ENCODE data around the gene ZNF746.
"Not testable (repeated sequence)": the region's sequence is repeated elsewhere in the genome, so short reads cannot be mapped to it uniquely, and the experiment has no call there.

Gene ZNF746

DNA sequence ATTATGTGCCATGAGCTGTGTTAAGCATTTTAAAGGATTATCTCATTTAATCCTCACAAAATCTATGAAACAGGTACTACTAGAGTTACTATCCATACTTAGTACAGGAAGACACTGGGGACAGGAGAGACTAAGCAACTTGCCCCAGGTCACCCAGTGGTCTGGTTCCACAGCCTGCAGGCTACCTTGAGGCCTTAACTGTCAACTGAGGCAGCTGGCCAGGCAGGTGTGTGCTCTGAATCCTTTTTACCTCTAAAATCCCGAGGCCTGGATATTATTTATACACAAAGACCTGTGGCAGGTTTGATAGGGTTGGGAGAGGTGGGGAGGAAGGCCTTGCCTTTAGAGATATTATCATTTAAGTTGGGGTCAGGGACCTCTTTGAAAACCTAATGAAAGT is 39.8 kb downstream of the ZNF746 start:
- DNase-seq: no peak

DNA sequence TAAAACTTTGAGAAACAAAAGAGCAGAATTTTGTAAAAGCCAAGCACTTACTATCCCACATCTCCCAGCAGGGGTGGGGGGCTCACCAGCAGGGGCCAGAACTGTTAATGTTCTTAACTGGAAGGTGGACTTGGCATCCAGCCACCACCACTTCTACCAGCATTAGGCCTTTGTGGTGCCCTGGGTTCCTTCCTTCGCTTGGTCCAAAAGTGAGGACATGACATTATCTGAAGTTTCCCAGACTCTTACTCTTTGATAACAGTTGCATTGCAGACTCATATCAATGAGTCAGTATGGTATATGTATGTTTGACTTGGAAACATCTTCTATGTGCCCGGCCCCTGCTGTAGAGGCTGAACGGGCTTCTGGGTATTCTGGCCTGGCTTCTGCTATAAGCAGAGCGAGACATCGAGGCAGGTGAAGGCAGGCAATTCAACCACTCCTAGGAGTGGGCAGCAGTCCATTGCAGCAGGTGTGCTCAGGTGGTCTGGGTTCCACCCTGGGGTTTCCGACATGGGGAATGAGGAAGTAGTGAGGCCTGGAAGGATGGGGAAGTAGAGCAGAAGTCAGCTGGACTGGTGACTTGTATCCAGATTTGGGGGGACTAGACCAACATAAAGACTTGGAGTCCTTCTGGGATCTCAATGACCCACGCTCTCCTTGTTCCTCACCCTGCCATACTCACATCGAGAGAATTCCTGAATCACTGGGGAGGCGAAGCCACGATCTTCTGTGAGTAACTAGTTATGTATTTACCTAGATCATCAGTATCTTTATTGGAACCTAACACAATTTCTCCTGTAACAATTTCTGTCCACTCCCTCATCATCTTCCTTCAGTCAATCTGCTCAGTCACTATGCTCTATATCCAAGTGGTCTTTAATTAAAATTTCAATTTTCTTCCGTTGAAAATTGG is 40.8 kb downstream of the ZNF746 start:
- DNase-seq: no peak

DNA sequence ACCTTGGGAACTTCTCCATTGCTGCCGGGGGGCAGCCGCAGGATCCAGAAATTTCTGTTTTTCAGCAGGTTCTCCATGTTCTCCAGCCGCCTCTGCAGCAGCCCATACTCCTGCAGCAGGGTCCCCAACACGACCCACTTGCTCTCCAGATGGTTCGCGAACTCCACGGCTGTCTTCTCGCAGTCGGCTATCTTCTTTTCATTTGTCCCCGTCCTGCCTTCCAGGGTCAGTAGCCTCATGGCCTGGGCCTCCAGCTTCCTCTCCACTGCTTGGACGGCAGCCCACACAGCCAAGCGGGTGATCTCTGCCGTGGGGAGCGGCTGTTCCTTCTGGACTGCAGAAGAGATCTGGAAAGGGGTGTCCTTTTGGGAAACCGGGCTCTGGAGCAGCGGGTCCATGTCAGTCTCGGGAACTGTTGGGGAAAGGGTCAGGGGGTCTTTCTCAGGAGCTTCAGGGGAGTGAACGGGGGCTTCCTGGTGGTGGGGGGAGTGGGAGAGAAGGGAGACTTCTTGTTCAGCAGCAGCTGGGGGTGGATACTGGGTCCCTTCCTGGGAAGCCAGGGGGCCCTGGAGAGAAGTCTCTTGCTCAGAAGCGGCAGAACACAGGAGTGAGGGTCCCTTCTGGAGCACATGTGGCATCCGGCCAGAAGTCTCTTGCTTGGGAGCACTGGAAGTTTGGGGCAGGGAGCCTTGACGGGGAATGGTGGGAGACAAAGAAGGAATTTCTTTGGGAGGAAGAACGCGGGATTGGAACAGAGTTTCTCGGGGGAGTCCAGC is 42.2 kb downstream of the ZNF746 start:
- DNase-seq: no peak

DNA sequence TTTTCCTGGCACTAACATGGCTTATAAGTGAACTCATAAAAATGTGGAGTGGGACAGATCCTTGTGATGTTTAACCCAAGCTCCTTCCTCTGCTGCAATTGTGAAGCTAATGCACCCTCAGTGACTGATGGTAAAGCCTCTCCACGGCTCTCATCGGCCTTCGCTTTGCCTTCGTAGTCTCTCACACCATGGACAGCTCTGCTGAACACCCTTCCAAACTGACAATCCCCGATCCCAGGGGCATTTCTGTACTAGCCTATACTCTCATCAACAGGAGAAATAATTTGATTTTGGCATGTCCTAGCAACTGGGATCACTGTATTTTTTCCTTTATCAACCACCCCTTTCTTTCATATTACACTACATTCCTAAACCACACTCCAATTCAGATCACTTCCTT is 42.9 kb downstream of the ZNF746 start:
- no peak for DNase-seq

DNA sequence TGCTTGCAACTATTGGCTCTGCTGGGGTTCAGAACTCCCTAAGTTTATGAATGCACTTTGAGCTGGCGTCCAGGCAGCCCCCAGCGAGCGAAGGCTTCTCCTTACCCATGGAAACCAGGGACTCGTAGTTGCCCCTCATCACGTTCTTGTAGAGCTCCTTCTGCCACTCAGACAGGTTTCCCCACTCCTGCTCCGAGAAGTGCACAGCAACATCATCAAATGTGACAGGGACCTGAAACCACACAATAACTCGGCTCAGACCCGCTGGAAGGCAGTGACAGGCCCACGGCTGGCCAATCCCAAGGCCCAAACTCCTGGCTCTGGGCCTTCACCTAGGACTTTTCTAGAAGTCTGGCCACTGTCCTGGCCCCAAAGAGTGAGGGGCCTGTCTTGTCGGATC is 43.6 kb downstream of the ZNF746 start:
- no peak for DNase-seq

DNA sequence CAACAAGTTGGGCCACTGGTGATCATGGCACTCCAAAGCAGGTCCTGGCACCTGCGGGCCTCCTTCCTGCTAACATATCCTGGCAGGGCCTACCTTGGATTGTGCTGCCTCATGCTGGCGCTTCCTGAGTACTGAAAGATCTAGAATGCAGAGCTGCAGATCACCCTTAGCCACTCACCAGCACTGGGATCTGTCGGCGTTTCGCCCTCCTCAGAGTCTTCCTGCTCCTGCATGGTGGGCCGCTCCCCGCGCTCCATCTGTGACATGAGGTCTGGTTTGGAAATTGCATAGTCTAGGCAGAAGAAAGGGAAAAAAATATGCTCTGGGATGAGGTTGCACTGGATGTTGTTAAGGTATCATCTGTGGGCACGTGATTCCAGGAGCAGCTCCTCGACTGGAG is 46.8 kb downstream of the ZNF746 start:
- DNase-seq: no peak

DNA sequence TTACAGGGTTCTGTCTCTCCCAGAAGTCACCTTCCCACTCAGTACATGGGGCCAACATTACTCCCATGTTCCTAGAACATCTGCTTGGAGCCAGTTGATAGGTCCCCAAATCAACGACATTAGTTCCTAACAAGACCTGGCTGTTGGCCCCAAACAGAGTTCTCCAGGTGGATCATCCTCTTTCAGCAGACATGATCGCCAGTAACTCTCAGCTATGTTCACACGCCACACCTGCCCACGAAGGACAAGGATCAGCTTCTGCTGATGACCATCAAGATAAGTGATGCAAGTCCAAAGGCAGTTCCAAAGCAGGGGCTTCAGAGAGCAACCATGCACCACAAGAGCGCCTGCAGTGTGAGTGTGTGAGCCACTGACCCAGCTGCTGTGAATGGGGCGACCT is 47.7 kb downstream of the ZNF746 start:
- DNase-seq: no peak

DNA sequence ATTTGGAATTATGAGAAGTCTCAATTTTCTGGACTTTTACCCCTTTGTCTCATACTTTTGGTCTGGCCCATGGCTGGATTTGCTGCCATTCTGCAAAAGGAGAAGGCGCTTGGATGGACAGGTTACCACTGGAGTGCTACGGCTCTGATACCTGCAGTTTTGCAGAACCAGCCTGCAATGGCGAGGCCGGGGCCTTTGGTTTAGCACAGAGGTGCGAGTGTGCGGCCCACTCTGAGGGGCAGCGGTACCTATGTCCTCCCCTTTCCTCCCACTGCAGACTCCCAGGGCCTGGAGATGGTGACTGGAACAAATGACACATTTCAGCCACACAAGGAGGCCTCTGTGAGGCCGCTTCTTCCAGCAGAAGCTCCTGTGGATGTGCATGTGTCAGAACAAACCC is 48.6 kb downstream of the ZNF746 start:
- DNase-seq: no peak

DNA sequence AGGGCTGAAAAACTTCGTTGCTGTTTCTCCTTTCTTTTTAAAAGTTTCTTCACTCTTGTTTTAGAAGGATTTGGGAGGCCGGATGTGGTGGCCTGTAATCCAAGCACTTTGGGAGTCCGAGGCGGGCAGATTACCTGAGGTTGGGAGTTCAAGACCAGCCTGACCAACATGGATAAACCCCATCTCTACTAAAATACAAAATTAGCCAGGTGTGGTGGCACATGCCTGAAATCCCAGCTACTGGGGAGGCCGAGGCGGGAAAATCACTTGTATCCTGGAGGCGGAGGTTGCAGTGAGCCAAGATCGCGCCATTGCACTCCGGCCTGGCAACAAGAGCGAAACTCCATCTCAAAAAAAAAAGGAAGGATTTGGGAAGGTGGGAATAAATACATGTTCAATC is 51.6 kb downstream of the ZNF746 start:
- DNase-seq: not testable (repeated sequence)

DNA sequence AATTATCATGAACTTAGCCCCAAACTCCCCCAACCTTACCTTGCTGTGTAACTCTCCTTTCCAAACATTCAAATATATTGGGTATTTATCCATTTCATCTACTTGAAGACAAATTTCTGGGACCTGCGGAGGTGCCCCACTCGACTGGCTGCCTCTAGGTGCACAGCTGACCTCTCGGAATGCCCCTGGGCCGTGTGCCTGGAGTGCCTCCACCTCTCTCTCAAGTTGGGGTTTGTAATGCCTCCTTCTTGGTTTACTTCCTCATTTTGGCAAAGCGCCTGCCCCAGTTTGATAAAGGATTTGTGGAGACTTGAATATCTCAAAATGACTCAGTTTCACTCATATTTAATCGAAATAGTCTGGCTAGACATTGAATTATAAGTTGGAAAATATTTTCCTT is 53.3 kb downstream of the ZNF746 start:
- DNase-seq: no peak

DNA sequence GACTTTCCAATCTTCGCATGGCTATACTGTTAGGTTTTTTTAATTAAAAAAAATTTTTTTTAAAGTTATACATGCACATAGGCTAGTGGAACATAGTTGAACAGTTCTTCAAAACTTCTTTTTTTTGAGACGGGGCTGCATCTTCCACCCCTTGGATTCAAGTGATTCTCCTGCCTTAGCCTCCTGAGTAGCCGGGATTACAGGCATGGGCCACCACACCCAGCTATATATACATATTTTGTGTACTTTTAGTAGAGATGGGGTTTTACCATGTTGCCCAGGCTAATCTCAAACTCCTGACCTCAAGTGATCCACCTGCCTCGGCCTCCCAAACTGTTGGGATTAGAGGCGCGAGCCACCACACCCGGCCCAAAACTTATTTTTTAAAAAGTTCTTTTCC is 54.1 kb downstream of the ZNF746 start:
- DNase-seq: no peak

DNA sequence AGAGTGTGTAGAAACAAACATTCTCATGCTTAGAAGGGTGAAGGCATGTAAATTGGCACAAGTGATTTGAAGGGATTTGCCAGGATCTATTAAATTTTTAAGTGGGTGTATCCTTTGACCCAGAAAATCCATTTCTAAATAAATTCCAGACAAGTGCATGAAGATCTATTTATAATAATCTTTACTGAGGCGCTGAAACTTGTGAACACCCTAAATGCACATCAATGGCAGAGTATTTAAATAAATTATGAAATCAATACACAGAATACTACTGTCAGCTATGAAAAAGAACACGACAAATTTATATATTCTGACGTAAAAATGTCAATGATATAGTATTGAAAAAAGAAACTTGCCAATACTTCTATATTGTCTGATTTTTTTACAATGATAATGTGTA is 54.7 kb downstream of the ZNF746 start:
- DNase-seq: no peak

DNA sequence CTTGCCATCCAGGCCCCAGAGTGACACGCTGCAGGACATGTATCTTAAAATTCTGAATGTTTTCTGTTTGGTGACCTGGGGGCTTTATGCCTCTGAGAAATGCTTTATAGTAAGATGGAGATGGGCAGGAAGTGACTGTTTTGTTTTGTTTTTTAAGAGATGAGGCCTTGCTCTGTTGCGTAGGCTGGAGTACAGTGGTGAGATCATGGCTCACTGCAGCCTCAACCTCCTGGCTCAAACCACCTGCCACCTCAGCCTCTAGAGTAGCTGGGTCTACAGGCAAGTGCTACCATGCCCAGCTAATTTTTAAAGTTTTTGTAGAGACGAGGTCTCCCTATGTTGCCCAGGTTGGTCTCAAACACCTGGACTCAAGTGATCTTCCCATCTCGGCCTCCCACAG is 57.4 kb downstream of the ZNF746 start:
- no peak for DNase-seq

DNA sequence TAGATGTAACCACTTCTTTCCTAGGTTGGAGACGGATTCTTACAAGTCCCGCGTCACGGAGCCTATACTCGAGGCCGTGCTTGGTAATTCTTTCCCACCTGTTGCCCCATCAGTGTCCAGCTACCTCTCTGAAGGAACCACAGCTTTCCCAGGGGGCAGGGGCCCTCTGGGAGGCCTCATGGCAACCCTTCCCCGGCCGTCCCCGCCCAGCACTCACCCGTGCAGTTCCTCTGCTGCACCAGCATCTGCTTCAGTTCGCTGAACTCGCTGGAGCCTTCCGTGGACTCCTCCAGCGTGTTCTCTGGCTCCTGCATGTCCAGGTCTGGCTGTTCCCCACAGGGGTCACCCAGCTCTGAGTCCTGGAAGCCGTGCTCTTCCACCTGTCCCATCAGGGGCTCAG is 61.3 kb downstream of the ZNF746 start:
- no peak for DNase-seq

DNA sequence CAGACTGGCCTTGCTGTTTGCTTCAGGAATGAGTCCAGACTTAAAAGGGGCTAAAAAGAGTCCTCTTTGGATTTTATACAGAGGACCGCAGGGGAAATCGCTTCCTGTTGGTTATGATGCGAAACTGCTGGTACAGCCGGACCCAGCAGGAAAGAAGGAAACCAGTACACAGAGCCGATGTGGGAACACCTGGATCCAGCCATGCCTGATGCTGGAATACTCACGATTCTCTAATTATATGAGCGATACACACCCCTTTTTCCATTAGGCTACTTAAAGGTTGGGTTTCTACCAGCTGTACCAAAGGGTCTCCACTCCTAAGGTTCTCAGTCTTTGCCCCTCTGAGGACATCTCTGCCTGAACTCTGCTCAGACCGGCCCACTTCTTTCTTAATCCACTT is 64.5 kb downstream of the ZNF746 start:
- no peak for DNase-seq

DNA sequence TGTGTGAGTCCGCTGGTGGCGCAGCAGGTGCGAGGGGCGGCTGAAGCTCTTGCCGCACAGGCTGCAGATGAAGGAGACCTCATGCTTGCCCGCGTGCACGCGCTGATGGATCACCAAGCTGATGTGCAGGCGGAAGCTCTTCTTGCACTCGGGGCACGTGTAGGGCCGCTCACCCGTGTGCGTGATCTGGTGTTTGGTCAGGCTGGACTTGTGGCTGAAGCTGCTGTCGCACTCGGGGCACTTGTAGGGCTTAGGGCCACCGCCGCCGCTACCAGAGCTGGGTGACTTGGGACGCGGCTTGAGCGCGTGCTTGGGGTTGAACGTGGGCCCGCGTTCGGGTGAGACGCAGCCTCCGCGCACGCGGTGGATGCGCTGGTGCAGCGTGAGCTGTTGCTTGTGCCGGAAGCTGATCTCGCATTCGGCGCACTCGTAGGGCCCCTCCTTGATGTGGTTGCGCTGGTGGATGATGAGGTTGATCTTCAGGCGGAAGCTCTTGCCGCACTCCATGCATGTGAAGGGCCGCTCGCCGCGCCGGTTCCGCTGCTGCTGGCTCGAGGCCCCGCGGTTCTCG is 65.4 kb downstream of the ZNF746 start:
- no peak for DNase-seq

DNA sequence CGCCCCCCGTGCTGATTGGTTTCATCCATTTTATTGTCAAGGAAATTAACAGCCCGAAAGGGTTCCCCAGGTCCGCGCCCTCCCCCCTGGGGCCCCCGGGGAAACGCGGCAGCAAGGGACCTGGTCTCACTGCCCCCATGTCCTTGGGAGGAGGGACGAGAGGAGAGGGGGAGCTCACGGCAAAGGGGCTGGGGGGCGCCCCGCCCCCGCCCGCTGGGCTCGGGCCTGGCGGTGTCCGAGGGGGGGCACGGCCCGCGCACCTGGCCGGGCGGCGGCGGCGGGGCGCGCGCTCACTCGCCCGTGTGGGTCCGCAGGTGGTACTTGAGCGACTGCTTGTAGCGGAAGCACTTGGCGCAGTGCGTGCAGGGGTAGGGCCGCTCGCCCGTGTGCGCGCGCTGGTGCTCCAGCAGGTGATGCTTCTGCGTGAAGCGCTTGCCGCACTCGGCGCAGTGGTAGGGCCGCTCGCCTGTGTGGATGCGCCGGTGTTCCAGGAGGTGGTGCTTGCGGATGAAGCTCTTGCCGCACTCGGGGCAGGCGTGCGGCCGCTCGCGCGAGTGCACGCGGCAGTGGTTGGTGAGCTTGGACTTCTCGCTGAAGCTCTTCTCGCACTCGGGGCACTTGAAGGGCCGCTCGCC is 66.0 kb downstream of the ZNF746 start:
- no peak for DNase-seq

DNA sequence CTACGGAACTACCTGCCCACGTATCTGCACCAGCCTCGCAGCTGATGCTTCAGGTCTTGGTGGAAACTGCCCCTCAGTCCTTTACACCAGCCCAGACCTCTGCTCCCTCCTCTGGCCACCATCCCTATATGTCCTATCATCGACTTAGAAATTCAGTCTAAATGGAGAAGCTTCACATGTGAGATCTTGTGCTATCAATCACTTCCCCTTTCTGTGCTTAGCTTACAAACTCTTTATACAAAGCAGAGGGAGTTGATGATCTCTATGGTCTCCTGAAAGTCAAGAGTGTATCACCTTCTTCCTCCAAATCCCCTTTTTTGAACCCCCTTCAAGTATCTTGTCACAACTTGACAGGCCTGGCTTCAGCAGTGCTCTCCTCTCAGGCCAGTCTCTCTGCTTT is 67.4 kb downstream of the ZNF746 start:
- DNase-seq: no peak

DNA sequence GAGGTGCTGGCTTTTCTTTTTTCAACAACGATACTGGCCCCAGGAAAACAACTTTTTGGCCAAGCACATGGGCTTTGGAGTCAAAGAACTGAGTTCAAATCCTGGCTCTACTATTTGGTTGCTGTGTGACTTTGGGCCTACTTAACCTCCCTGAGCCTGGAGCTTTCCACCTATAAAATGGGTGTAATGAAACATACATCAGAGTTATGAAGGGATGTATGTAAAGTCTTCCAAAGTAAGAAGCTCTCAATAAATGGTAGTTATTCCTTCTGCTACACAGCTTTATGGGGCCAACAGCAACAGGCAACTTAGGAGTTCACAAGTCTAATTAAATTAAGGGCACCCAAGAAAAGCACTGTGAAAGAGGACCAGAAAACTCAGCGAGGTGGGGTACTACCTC is 69.7 kb downstream of the ZNF746 start:
- no peak for DNase-seq

DNA sequence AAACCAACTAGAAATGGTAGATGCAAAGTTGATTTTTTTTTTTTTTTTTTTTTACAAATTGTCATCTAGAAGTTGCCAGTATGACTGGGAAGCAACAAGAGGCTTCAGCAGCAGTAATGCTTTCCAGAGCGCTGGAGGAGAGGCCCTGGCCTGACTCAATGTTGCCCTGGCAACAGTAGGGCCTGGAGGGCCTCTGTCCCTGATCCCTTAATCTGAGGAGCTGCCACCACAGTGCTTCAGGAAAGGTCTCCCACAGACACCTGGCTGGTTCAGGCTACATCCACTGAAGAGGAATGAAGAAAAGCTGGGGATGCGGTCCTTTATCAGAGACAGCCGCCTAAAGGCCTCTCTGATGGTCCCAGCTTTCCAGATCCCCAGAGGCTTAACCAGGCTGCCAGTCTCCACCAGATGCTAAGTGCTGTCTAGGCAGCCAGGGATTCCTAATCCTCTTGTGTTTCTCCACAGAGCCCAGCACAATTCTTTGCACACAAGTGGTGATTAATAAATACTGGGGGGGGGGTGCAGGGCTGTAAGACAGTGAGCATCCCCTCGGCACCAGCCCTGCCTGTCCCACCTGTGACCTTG is 70.4 kb downstream of the ZNF746 start:
- DNase-seq: no peak

DNA sequence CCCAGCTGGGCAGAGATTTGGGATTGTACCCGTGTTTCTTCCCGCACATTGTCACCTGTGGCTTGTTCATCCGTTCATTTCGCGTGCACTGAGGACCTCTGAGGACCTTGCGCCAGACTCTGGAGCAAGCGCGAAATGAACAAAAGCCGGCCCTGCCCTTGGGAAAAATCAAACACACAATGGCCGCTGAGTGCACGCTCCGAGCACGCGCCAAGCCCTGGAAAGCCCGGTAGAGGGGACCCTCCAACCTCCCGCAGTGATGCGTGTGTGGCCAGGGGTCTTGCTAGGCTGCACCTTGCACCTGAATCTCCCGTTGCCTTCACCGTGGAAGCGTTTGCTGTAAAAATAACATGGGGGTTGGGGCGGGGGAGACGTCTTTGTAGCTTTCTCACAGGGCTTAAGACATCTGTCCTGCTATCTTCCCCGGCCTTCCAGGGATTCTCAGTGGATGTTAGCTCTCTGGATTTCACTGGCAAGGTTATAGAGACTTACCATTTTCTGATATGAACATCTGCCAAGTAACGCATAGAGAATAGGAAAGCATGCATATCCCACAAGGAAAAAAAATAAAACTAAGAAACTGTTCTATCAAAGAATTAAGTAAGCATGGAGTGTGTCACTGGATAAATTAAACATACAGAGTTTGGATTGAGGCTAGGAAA is 74.0 kb downstream of the ZNF746 start:
- no peak for DNase-seq

DNA sequence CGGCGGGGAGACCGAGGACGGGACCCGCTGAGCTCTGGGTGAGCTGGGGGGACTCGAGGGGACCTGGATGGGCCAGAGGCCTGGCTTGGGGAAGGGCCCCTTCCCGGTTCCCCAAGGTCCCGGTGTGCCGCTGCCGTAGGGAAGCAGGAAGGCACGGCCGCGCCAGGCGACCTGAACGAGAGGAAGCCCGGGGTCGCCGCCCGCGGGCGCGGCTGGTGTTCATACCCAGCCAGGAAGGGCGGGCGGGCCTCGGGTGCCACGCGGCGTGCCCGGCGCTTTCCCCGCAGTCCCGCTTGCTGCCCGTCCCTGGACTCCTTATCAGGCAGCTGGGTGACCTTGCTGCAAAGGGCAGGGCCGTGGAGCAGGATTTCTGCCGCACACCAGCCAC is 74.7 kb downstream of the ZNF746 start:
- DNase-seq: no peak
